Gastroesophageal sphincter (tissue), 4 donors: ENCODE results near the gene MXD4. TPM values are rescaled to one million over a fixed set of nuclear protein-coding genes. Genes with fewer than 3 reads are reported as not detected.

Experiments used
- ATAC-seq: fragments of 150-250 bp; one replicate; pipeline ENCODE4 v1.9.1; 2016; ENCODE audit warnings: mild to moderate bottlenecking, moderate library complexity
- H3K27ac ChIP-seq, 4 donors: fragments of 200-600 bp; sonication (generic) in 3 of 4; 1 replicate in 3 of 4; 2 replicates in 1 of 4; pipeline ENCODE4 v1.5.1; 2016 to 2019
- H3K27me3 ChIP-seq: fragments of 200-600 bp; sonication (generic); one replicate; pipeline ENCODE4 v1.5.1; 2019
- H3K36me3 ChIP-seq, 2 donors: fragments of 200-600 bp; sonication (generic); one replicate each; pipeline ENCODE4 v1.5.1; 2019; ENCODE audit warnings: control low read depth in 1 of 2
- H3K4me1 ChIP-seq, 3 donors: fragments of 200-600 bp; sonication (generic); 1 replicate in 2 of 3; 2 replicates in 1 of 3; pipeline ENCODE4 v1.5.1; 2016 to 2019; ENCODE audit warnings: control low read depth in 2 of 3
- H3K4me3 ChIP-seq, 2 donors: fragments of 200-600 bp; sonication (generic); one replicate each; pipeline ENCODE4 v1.5.1; 2019; ENCODE audit warnings: mild to moderate bottlenecking in 1 of 2, moderate library complexity in 1 of 2
- H3K9me3 ChIP-seq, 3 donors: fragments of 200-600 bp; sonication (generic); one replicate each; pipeline ENCODE4 v1.5.1; 2017 to 2019; ENCODE audit warnings: control low read depth in 2 of 3
- CTCF ChIP-seq, 4 experiments: fragments of 200-600 bp in 2 of 4; fragments of 450-650 bp in 2 of 4; sonication (generic) in 1 of 4; IDR thresholded peaks; one replicate each; pipeline ENCODE4 v1.5.1; 2017 to 2019; ENCODE audit warnings: antibody characterized with exemption in 4 of 4, mild to moderate bottlenecking in 2 of 4, moderate library complexity in 2 of 4
- EP300 ChIP-seq: sonication (generic); formaldehyde crosslinking; IDR thresholded peaks from one replicate; pipeline ENCODE4 v1.6.1; 2017; ENCODE audit warnings: antibody characterized with exemption, mild to moderate bottlenecking
- POLR2A ChIP-seq, 2 donors: fragments of 450-650 bp; IDR thresholded peaks; one replicate each; pipeline ENCODE4 v1.6.1; 2017; ENCODE audit warnings: antibody characterized with exemption in 2 of 2, mild to moderate bottlenecking in 2 of 2, moderate library complexity in 1 of 2
- POLR2AphosphoS5 ChIP-seq: sonication (generic); formaldehyde crosslinking; IDR thresholded peaks from one replicate; pipeline ENCODE4 v1.6.1; 2017; ENCODE audit warnings: antibody characterized with exemption
- WGBS, 2 donors: methylation state at CpG; one replicate each; pipeline ENCODE4 v1.1.5; 2018; ENCODE audit warnings: low coverage in 1 of 2; 5-methylcytosine and 5-hydroxymethylcytosine counted together
- total RNA-seq, 4 donors: library from RNA; depleted of rRNA; stranded (reverse); fragments of >200 nt; gene quantifications; one replicate each; pipeline ENCODE4 v1.1.0, GENCODE V29; 2016

MXD4 gene
- total RNA-seq, 4 donors from 2014 or later: 36.1 to 76.2 (median 55.6) TPM

GRCh38 chr4:2298532-2298991, 36.7 kb upstream of the MXD4 start:
- H3K27ac ChIP-seq: no peak overlapping the region

DNA sequence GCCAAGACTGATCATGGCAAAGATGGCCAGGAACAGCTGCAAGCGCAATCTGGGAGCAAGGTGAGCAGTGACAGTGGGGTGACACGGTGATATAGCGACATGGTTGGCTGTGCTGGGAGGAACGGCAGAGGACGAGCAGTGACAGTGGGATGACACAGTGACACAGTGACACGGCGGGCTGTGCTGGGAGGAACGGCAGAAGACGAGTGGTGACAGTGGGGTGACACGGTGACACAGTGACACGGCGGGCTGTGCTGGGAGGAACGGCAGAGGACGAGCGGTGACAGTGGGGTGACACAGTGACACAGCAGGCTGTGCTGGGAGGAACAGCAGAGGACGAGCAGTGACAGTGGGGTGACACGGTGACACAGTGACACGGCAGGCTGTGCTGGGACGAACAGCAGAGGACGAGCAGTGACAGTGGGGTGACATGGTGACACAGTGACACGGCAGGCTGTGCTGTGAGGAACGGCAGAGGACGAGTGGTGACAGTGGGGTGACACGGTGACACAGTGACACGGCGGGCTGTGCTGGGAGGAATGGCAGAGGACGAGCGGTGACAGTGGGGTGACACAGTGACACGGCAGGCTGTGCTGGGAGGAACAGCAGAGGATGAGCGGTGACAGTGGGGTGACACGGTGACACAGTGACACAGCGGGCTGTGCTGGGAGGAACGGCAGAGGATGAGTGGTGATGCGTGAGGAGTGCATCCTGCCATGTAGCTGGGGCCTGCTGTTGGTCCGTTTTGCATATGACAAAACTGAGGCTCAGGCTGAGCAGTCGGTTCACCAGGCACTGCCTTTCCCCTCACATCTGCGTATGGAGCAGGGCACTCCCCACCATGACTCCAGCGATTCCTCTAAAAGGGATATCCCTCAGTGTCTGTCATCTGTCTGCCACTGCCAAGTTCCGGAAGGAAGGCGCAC, 36.0 kb upstream of the MXD4 start:
- WGBS, 2 donors: 86 to 90% methylated on average over 25 to 37 of the region's 40 CpGs
- no peak overlapping the region for H3K27ac ChIP-seq
- no peak for ATAC-seq

More at GRCh38 chr4:2298532-2298991, 36.7 kb upstream of the MXD4 start:
- Histone ChIP-seq H3K27me3 (no peaks in the 10 kb centered on the region), H3K9me3 (peaks cover 0 to 13% (median 0%) of the 10 kb centered on the region in 3 donors), H3K36me3 (peaks cover 0 to 13% of the 10 kb centered on the region in 2 donors), H3K4me3 (no peak overlapping the region), H3K4me1 (peaks cover 0 to 9% (median 0%) of the 10 kb centered on the region in 3 donors)
- TF ChIP-seq EP300: no peak
- no peak for TF ChIP-seq CTCF (IDR thresholded peaks at IDR 0.05)
- no peak for TF ChIP-seq POLR2A (IDR thresholded peaks at IDR 0.05)
- TF ChIP-seq POLR2AphosphoS5: no peak
- 83% methylated on average over 6 of the region's 23 CpGs; no CpG with 5 or more reads in 1 of the 2 donors for WGBS, 2 donors
- ATAC-seq: no peak

GRCh38 chr4:2296631-2297601, 35.0 kb upstream of the MXD4 start:
- TF ChIP-seq POLR2AphosphoS5: no peak
- TF ChIP-seq EP300: no peak
- no peak for TF ChIP-seq POLR2A (IDR thresholded peaks at IDR 0.05)
- no peak for TF ChIP-seq CTCF (IDR thresholded peaks at IDR 0.05)
- H3K27ac ChIP-seq: no peak overlapping the region
- no peaks in the 10 kb centered on the region for H3K9me3 ChIP-seq
- peaks cover 0 to 7% of the 10 kb centered on the region in 2 donors for H3K36me3 ChIP-seq
- H3K4me1 ChIP-seq: peaks cover 0 to 17% (median 3%) of the 10 kb centered on the region in 3 donors
- ATAC-seq: no peak
- H3K4me3 ChIP-seq: no peak overlapping the region
- 97% methylated on average over 5 of the region's 37 CpGs; no CpG with 5 or more reads in 1 of the 2 donors for WGBS, 2 donors
- H3K27me3 ChIP-seq: no peaks in the 10 kb centered on the region

More for the DNA sequence above, 36.0 kb upstream of the MXD4 start:
- Histone ChIP-seq H3K36me3 (peaks cover 0 to 13% of the 10 kb centered on the region in 2 donors), H3K27me3 (no peaks in the 10 kb centered on the region), H3K9me3 (peaks cover 0 to 8% (median 0%) of the 10 kb centered on the region in 3 donors), H3K4me3 (no peak overlapping the region), H3K4me1 (peaks cover 0 to 9% (median 0%) of the 10 kb centered on the region in 3 donors)
- TF ChIP-seq CTCF (IDR thresholded peaks at IDR 0.05): no peak
- TF ChIP-seq POLR2A (IDR thresholded peaks at IDR 0.05): no peak

- 100% methylated on average over 2 to 6 of the region's 14 CpGs for WGBS, 2 donors
- H3K9me3 ChIP-seq: no peaks in the 10 kb centered on the region
- TF ChIP-seq CTCF (IDR thresholded peaks at IDR 0.05) (no peak), EP300 (no peak), POLR2AphosphoS5 (no peak), POLR2A (IDR thresholded peaks at IDR 0.05) (no peak)
- H3K27ac ChIP-seq: no peak overlapping the region
- ATAC-seq: no peak
- H3K4me1 ChIP-seq: peaks cover 0 to 10% (median 3%) of the 10 kb centered on the region in 3 donors
- H3K4me3 ChIP-seq: no peak overlapping the region
- peaks cover 0 to 7% of the 10 kb centered on the region in 2 donors for H3K36me3 ChIP-seq
- no peaks in the 10 kb centered on the region for H3K27me3 ChIP-seq
Observed at GRCh38 chr4:2295900-2296442, 34.1 kb upstream of the MXD4 start.
